GM21526 (cell line): ENCODE results near the gene FKBP2.

Source experiments
- ATAC-seq: cut with Tn5 transposase; IDR thresholded peaks from one replicate; pipeline ENCODE4 v1.9.1; 2021; ENCODE audit warnings: moderate library complexity; ENCODE audit not compliant: unreplicated experiment, low FRiP score

FKBP2 gene

DNA sequence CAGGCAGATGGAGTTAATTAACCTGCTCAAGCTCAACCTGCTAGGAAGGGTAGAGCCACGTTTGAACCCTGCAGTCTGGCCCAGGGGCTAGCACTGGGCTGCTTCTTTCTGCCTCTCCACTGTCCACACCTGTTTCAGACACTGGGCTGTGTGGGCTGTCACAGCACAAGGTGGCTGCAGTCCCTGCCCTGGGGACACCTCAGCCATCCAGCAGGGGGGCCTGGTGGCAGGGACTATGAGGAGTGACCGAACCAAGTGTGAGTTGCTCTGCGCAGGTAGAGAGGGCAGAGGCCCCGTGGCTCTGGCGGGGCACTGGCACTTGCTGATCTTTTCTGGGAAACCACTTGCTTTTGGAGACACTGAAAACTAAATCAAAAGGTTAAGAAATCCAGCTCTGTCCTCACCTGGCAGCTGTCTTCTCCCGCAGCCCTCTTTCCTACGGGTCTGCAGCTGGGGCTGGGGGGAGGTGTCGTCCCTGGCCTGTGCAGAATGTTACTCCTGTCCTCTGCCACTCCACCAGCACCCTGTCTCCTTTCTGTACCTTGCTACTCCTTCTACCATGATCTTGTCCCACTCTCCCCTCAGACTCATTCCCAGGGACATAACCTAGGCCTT lies 37.8 kb downstream of the FKBP2 start:
- ATAC-seq: no peak

DNA sequence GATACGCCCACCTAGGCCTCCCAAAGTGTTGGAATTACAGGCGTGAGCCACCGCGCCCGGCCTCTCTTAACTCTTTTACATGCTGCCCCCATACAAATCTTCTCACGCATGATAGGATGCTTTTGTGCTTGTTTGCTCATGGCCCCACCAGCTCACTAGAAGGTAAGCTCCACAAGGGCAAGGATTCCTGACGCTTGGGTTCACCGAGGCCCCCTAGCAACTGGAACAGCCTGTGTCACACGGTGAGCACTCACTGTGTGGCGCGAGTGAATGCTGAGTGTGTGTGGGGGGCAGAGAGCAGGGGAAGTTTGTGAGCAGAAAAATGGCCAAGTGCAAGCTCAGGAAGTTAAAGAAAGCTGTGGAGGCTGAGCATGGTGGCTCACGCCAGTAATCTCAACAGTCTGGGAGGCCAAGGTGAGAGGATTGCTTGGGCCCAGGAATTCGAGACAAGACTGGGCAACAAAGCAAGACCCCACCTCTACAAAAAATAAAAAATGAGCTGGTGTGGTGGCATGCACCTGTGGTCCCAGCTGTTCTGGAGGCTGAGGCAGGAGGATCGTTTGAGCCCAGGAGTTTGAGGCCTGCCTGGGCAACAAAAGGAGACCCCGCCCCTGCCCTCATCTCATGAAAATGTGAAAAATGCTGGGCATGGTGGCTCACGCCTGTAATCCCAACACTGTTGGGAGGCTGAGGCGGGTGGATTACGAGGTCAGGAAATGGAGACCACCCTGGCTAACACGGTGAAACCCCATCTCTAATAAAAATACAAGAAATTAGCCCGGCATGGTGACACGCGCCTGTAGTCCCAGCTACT lies 41.3 kb downstream of the FKBP2 start:
- ATAC-seq: no peak

DNA sequence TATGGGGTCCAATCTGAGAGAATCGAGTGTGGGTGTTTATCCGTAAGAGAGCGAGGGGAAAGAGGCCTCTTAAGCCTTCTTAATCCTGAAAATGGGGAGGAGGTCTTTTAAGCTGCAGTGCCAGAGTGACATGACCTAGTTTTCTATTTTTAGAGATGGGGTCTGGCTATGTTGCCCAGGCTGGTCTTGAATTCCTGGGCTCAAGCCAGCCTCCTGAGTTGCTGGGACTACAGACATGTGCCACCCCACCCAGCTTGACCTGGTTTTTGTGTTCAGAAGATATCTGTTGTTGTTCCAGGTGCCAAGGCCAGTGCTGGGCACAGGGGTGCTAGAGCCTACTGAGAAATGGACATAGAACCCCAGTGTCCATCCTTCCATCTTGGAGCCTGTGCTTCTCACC lies 42.2 kb downstream of the FKBP2 start:
- no peak for ATAC-seq

DNA sequence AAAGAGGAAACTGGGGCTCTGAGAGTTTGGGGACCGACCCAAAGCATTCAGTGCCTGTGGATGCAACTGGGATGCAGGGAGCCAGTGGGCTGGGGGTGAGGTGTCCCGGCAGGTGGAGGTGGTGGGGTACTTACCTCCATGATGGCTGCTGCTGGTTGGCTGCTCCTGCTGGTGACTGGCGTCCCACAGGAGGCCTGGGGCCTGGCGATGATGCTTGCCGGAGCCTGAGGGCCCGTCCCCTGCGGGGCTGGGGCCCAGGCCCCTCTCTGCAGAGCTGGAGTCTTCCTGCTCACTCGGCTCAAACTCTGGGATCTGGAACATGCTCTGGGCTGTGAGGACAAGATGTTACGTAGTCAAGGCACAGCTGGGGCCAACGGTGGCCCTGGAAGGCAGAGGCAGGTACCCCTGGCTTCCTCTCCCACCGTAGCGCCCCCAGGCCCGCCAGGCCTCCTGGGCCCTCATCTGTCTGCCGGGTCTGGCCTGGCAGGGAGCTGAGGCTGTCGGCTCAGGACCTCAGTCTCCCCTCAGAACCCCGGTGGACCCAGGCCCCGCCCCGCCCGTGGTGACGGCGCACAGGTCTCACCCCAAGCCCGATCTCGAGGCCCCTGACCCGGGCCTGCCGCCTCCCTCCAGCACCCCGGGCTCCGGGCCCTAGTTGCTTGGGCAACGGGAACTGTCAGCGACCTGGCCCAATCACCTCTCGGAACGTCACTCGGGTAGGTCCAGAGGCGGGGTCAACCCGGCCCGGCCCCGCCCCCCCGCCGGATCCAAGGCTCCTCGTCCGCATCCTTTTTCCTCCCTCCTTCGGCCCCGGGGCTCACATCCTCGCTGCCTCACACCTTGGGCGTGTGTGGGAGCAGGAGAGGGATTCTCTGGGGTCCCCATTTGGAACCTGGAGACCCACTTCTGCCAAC lies 43.4 kb downstream of the FKBP2 start, which contains the start of gene BAD:
Gene BAD, minus strand, starts transcription at position 618 of the 914 bp plus-strand sequence. Its CDS starts 297 bp downstream, at position 321.
- ATAC-seq: peak; percentile 69

DNA sequence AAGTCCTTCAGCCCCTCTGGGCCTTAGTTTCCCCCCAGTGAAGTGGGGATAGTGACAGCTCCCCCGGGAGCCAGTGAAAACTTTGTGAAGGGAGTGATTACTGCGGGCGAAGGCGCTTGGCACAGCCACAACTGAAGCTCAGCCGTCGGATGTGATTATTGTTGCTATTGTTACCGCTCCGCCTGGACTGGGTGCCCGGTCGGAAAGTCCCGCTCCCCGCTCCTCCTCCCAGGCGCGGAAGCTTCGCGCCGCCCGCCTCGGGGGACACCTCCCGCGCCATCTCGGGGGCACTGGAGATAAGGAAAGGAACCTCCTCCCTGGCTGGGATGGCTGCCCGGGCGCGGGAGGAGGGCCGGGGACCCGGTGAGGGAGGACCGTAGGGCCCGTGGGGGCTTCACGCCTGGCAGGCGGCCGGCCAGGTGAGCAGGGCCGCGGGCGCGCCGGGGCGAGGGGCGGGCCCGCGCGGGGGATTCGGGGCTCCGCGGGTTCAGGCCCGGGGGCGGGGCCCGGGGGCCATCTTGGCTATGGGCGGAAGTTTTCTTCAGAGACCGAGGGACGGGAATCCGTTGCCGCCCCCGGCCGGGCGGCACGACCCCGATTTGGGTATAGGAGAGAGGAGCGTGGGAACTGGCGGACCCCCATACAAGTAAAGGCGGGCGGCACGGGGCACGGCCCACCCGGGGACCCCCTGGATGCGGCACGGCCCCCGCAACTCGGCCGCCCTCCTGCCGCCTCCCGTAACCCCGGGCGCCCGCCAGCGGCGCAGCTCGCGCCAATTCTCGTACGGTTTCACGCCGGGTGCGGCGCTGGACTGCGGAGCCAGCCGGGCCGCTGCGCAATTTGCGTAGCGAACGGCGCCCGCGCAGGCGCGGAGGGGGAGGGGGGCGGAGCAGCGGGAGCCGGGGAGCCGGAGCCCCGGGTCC lies 44.3 kb downstream of the FKBP2 start, which contains the start of gene GPR137:
Gene GPR137, plus strand, starts transcription at position 887 of the 923 bp plus-strand sequence. CDS start 677 bp downstream, outside the sequence.
- peak; percentile 44 for ATAC-seq

DNA sequence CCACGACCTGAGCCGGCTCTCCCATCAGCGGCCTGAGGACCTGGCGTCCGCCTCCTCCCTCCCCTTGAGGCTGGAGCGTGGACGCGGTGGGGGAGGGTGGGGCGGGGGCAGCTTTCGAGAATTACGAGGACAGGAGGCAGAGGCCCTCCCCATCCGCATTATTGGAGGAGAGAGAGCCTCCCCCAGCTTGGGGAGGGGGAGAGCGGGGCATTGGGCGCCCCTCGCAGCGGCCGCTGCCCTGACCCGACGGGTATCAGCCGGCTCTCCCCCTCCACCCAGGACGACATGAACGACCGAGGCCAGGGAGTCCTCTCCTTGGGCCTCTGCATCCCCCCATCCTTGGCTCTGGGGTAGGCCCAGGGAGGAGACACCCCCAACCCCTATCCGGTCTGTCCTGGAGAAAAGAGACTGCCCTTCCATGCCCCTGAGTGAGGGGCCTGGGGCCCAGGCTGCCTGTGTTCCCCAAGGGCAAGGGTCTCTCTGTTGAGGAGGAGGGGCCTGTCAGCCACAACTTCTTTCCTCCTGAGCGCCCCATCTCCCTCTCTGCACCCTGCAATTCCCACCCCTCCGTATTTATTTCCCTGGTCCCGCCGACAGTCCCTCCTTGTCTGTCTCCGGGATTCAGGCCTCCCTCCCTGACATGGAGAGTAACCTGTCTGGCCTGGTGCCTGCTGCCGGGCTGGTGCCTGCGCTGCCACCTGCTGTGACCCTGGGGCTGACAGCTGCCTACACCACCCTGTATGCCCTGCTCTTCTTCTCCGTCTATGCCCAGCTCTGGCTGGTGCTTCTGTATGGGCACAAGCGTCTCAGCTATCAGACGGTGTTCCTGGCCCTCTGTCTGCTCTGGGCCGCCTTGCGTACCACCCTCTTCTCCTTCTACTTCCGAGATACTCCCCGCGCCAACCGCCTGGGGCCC lies 45.2 kb downstream of the FKBP2 start:
- no peak for ATAC-seq

DNA sequence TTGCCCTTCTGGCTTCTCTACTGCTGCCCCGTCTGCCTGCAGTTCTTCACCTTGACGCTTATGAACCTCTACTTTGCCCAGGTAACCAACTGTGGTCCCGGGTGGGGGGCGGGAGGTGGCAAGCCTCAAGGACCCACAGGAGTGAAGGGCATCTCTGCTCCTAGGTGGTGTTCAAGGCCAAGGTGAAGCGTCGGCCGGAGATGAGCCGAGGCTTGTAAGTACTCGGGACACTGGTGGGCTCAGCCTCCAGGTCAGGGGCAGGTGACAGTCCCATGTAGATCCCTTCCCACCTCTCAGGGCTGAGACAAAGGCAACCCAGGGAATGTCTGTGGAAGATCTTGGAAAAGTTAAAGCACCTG lies 45.9 kb downstream of the FKBP2 start:
- ATAC-seq: no peak

DNA sequence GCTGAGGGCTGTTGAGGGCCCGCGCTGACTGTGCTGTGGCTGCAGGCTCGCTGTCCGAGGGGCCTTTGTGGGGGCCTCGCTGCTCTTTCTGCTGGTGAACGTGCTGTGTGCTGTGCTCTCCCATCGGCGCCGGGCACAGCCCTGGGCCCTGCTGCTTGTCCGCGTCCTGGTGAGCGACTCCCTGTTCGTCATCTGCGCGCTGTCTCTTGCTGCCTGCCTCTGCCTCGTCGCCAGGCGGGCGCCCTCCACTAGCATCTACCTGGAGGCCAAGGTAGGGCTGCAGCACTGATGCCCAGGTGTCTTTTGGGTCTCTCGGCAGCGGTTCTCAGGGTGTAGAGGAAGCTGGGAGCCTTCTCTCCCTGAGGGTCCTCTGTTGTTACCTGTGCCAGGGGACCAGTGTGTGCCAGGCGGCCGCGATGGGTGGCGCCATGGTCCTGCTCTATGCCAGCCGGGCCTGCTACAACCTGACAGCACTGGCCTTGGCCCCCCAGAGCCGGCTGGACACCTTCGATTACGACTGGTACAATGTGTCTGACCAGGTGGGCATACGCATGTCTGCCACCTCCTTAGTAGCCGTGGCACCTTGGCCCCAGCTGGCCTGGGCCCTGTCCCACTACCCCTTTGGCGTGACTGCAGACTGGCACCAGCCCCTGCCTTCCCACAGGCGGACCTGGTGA lies 46.9 kb downstream of the FKBP2 start:
- ATAC-seq: no peak

DNA sequence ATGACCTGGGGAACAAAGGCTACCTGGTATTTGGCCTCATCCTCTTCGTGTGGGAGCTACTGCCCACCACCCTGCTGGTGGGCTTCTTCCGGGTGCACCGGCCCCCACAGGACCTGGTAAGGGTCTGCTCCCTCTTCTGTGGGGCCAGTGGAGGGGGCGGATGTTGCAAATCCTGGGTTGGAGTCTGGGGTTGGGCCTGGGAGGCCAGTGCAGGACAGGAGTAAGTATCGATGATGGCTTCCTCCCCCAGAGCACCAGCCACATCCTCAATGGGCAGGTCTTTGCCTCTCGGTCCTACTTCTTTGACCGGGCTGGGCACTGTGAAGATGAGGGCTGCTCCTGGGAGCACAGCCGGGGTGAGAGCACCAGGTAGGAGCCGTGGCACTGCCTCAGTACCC lies 47.5 kb downstream of the FKBP2 start:
- no peak for ATAC-seq

DNA sequence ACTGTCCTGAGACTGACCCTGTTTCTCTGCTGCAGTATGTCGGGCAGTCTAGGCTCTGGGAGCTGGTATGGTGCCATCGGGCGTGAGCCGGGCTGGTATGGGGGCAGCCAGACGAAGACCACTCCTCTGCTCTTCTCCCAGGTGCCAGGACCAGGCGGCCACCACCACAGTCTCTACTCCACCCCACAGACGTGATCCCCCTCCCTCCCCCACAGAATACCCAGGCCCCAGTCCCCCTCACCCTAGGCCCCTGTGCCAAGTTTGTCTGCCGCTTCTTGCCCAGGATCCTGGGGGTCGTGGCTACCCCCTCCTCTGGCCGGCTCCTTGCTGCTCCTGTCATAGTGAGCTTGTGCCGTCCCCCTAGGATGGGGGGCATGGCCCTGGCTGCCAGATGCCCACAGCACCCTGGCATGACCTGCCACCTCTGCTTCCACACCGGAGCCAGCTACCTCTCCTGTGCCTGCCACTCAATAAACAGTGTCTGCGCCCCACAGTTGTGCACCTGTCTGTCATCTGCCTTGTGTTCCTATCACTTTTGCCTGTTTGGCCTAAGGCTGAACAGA lies 48.2 kb downstream of the FKBP2 start:
- no peak for ATAC-seq

DNA sequence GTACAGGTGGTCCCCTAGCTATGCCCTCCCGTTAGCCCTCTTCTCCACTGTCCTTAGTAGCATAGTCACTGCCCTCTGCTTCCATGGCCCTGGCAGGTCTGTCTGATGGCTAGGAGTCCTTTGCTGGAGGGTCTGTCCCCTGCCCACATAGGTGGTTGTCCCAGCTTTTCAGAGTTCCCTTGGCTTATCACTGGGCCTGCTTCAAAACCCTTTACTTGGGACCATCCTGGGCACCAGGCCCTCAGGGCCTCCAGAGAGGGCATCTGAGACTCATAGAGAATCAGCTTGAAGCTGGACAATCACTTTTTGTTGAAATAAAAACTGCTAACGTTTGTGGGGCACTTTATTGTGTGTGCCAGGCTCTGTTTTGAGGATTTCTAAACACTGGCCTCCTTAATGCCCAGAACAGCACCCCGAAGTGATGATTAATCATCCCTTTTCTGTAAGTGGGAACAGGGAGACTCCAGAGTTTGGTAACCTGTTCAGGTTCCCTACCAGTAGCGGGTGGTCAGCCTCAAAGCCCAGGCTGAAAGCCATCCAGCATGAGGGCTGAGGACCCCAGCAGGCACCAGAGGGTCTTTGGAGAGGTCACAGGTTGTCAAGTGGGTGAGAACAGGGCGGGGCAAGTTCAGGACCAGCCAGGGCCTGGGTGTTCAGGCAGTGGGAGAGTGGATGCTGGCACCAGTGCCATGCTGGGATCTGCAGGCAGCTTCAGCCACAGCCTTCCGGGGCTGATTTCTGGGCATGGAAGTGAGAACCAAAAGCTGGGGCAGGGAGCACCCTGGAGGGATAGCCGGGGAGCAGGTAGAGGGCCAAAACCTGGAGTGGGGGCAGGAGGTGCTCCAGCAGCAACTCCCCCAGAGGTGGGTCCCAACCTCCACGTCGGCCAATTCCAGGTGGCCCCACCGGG lies 49.7 kb downstream of the FKBP2 start:
- no peak for ATAC-seq

DNA sequence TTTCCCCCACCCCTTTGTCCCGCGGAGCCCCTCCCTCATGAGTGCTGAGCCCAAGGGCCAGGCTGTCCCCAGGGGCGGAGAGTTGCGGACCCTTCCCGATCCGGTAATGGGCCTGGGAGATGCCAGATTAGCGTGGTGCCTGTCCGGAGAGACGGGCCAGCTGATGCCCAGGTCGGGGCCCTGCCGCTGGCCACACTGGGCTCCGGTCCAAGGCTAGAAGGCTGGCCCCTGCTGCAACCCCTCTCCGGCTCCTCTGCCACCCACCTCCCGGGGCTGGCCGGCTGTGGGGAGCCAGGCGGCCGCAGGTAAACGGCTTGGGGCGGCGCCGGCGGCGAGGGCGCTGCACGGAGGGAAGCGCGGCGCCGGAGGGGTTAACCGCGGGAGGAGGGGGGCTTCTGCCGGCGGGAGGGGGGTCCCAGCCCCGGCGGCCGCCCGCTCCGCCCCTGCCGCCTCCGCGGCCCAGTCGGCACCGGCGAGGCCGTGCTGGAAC lies 50.4 kb downstream of the FKBP2 start, which contains the start of gene KCNK4:
Gene KCNK4, plus strand, starts transcription at position 41 of the 490 bp plus-strand sequence. CDS start 1,717 bp downstream, outside the sequence.
- no peak for ATAC-seq

DNA sequence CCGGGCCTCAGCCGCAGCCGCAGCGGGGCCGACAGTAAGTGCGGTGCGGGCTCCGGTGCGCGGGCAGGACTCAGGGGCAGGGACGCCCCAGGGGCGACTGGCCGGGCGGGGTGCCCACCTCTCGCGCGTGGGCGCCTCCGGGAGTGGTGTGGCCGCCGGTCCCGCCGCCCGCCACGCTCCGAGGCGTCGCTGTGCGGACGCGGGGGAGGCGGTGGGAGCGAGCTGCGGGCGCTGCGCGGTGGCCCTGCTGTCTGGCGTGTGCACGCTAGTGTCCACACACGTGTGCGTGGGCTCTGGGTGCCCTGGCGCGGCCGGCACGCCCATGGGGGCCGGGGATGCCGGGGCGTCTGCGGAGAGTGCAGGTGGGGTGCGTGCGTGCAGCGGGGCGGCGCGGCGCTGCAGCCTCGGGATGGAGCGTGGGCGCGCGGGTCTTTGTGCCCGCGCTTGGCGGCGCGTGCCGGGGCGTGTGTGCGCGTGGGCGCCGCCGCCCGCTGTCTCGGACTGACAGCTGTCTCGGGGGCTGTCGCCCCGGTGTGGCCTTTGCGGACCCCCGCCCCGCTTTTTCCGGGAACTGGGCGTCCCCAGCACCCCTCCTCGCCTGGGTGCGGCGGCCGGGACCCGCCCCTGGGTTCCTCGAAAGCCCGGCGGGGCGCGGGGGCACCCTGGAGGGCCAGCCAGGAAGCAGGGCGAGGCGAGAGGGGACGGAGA lies 51.0 kb downstream of the FKBP2 start:
- no peak for ATAC-seq

DNA sequence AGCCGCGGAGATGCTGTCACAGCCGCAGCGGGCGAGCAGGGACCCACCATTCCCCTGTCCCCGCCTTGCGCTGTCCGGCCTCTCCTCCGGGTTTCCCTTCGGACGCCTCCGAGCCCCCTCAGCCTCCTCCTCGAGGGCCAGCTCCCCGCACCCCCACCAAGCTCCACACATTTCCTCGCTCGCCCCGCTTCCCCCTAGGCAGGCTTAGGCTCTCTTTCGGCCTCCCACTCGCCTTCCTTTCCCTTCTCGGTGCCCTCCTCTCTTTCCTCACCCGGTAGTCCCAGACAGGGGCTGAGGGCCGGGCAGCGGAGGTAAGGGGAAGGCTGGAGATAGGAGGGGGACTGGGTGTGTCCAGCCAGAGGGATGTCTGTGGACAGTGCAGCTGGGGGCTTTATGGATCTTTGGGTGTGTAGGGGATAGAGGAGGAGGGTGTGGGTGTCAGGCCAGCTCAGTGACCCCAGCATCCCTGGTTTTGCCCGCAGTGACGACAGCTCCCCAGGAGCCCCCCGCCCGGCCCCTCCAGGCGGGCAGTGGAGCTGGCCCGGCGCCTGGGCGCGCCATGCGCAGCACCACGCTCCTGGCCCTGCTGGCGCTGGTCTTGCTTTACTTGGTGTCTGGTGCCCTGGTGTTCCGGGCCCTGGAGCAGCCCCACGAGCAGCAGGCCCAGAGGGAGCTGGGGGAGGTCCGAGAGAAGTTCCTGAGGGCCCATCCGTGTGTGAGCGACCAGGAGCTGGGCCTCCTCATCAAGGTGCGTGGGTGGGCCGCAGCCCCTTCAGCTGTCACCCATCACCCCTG lies 51.8 kb downstream of the FKBP2 start:
- ATAC-seq: no peak
